Measurements from ENCODE around the gene WDCP. TPM values are rescaled to one million over a fixed set of nuclear protein-coding genes. Genes with fewer than 3 reads are reported as not detected.

Gene WDCP
- total RNA-seq, 1 donor from 2014 or later: 25.9 TPM

DNA sequence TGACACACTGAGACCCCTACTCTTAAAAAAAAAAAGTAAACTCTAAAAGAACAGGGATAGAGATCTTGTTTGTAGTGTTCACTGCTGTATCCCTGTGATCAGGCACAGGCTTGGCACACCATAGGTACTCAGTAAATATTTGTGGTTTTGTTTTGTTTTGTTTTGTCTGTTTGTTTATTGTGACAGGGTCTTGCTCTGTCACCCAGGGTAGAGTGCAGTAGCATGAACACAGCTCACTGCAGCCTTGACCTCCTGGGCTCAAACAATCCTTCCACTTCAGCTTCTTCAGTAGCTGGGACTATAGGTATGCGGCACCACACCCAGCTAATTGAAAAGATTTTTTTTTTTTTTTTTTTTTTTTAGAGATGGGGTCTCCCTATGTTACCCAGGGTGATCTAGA lies 5.8 kb upstream of the WDCP start:
- Histone ChIP-seq H3K27me3 (peaks cover 4% of the 10 kb centered on the region), H3K27ac (no peak overlapping the region), H3K4me1 (no peaks in the 10 kb centered on the region), H3K9me3 (ENCODE audit: low read depth) (no peaks in the 10 kb centered on the region), H3K79me2 (ENCODE audit: low read depth) (no peaks in the 10 kb centered on the region), H4K20me1 (ENCODE audit: low read depth) (no peaks in the 10 kb centered on the region), H3K36me3 (no peaks in the 10 kb centered on the region), H3F3A (ENCODE audit: low read depth) (peaks cover 26% of the 10 kb centered on the region), H3K4me2 (no peak overlapping the region), H3K4me3 (no peak overlapping the region), H3K9ac (no peak overlapping the region), H2AFZ (replicated peaks) (no peak overlapping the region)
- H3K27me3 Mint-ChIP-seq (ENCODE audit: insufficient read depth, low read depth): peaks cover under 1% of the 10 kb centered on the region
- no peaks in the 10 kb centered on the region for H3K9me3 Mint-ChIP-seq
- no peak overlapping the region for H3K4me3 Mint-ChIP-seq
- H3K4me1 Mint-ChIP-seq: no peaks in the 10 kb centered on the region
- H3K27ac Mint-ChIP-seq: no peak overlapping the region
- no peak for DNase-seq (ENCODE audit: low spot score)
- TF ChIP-seq, protein P1, sequence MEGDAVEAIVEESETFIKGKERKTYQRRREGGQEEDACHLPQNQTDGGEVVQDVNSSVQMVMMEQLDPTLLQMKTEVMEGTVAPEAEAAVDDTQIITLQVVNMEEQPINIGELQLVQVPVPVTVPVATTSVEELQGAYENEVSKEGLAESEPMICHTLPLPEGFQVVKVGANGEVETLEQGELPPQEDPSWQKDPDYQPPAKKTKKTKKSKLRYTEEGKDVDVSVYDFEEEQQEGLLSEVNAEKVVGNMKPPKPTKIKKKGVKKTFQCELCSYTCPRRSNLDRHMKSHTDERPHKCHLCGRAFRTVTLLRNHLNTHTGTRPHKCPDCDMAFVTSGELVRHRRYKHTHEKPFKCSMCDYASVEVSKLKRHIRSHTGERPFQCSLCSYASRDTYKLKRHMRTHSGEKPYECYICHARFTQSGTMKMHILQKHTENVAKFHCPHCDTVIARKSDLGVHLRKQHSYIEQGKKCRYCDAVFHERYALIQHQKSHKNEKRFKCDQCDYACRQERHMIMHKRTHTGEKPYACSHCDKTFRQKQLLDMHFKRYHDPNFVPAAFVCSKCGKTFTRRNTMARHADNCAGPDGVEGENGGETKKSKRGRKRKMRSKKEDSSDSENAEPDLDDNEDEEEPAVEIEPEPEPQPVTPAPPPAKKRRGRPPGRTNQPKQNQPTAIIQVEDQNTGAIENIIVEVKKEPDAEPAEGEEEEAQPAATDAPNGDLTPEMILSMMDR (IDR thresholded peaks at IDR 0.05): no peak
- TF ChIP-seq EZH2 (IDR thresholded peaks at IDR 0.05) (no peak), EZH2phosphoT487 (IDR thresholded peaks at IDR 0.05) (no peak)
- H3K36me3 Mint-ChIP-seq: no peaks in the 10 kb centered on the region

DNA sequence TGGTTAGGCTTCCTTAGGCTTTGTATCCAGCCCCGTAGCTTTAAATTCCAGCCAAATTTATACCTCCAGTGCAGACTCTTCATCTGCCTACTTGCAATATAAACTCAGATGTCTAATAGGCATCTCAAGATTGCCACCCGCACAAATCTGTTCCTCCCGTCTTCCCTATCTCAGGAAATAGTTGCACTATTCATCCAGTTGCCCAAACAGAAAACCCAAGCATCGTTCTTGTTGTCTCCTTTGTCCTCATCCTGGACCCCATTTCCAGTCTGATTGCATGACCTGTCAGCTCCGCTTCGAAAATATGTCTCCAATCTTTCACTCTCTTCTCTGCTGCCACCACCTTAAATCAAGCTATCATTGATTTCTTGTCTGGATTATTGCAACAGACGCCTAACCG lies 4.6 kb upstream of the WDCP start:
- Histone ChIP-seq H3K36me3 (no peaks in the 10 kb centered on the region), H3K27me3 (peaks cover 4% of the 10 kb centered on the region), H3F3A (ENCODE audit: low read depth) (peaks cover 30% of the 10 kb centered on the region), H3K9ac (no peak overlapping the region), H3K4me2 (no peak overlapping the region), H3K4me3 (no peak overlapping the region), H4K20me1 (ENCODE audit: low read depth) (no peaks in the 10 kb centered on the region), H3K79me2 (ENCODE audit: low read depth) (peaks cover 3% of the 10 kb centered on the region), H3K27ac (no peak overlapping the region), H3K4me1 (peaks cover 4% of the 10 kb centered on the region), H2AFZ (replicated peaks) (no peak overlapping the region), H3K9me3 (ENCODE audit: low read depth) (no peaks in the 10 kb centered on the region)
- no peak for DNase-seq (ENCODE audit: low spot score)
- Mint-ChIP-seq H3K4me1 (peaks cover 8% of the 10 kb centered on the region), H3K36me3 (no peaks in the 10 kb centered on the region), H3K9me3 (no peaks in the 10 kb centered on the region), H3K27me3 (ENCODE audit: insufficient read depth, low read depth) (peaks cover 3% of the 10 kb centered on the region), H3K4me3 (no peak overlapping the region), H3K27ac (no peak overlapping the region)
- TF ChIP-seq, protein P1 (IDR thresholded peaks at IDR 0.05): no peak
- TF ChIP-seq EZH2phosphoT487 (IDR thresholded peaks at IDR 0.05) (no peak), EZH2 (IDR thresholded peaks at IDR 0.05) (no peak)

DNA sequence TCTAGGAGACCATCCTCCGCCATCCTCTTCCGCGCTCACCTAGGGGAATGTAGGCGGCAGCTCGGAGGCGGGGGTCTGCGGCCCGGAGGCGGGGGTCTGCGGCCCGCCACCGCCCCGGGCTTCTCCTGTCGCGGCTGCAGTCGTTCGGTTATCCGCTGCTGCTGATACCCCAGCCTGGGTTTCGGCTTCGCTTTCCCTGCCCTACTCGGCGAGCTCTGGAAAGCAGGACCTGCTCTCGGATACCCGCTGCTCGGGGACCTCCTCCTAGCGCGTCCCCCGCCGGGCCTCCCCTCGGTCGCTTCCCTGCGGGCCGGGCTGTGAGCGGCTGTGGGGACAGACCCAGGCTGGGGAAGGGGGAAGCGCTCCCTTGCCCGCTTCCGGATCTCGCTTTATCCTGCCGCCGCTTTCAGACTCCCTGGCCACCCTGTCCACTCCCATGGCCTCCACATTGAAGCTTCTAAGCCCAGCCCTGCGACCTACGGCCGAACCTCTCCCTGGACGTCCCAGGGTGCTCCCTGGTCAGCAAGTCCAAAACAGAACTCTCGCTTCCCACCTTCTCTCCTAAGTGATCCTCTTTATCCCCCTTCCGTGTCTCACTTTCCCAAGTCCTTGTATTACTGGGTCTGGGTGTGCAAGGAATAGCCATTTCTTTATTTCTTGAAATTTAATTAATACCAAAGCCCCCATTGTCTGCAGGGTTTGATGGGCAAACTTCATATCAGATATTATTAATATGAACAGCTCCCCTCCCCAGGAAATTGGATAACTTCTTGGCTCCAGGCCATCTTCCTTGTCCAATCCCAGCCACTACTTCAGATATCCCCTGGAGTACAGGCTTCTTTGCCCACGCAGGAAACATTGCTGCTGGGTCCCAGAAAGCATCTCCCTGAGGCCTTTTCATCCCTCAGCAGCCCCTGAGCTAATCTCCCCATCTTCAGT lies 3.1 kb upstream of the WDCP start:
- no peak overlapping the region for H3K27ac Mint-ChIP-seq
- Histone ChIP-seq H3K27ac (no peak overlapping the region), H3K9ac (peak overlapping the region; percentile 29), H3K27me3 (peaks cover 4% of the 10 kb centered on the region), H3K4me2 (peak overlapping the region; percentile 83), H3K4me3 (peak overlapping the region; percentile 69), H3K36me3 (no peaks in the 10 kb centered on the region), H4K20me1 (ENCODE audit: low read depth) (no peaks in the 10 kb centered on the region), H3F3A (ENCODE audit: low read depth) (peaks cover 30% of the 10 kb centered on the region), H3K9me3 (ENCODE audit: low read depth) (no peaks in the 10 kb centered on the region), H3K79me2 (ENCODE audit: low read depth) (peaks cover 16% of the 10 kb centered on the region), H2AFZ (replicated peaks) (peak overlapping the region; percentile 64), H3K4me1 (peaks cover 9% of the 10 kb centered on the region)
- H3K4me3 Mint-ChIP-seq: no peak overlapping the region
- DNase-seq (ENCODE audit: low spot score): peak; percentile 65
- no peaks in the 10 kb centered on the region for H3K9me3 Mint-ChIP-seq
- peaks cover 15% of the 10 kb centered on the region for H3K4me1 Mint-ChIP-seq
- no peaks in the 10 kb centered on the region for H3K36me3 Mint-ChIP-seq
- TF ChIP-seq, protein P1 (IDR thresholded peaks at IDR 0.05): no peak
- TF ChIP-seq EZH2 (IDR thresholded peaks at IDR 0.05) (no peak), EZH2phosphoT487 (IDR thresholded peaks at IDR 0.05) (no peak)
- peaks cover 3% of the 10 kb centered on the region for H3K27me3 Mint-ChIP-seq (ENCODE audit: insufficient read depth, low read depth)
